COR-L47 (cell line): ENCODE results near the gene GKN2.
A peak's percentile ranks its signal among the peaks of the same experiment; 100 is the strongest.
"Not testable (repeated sequence)": the region's sequence is repeated elsewhere in the genome, so short reads cannot be mapped to it uniquely, and the experiment has no call there.

Source experiments
- DNase-seq: peaks from one replicate; lab custom pipeline; 2025; lab: John Stamatoyannopoulos, UW

The GKN2 gene

DNA sequence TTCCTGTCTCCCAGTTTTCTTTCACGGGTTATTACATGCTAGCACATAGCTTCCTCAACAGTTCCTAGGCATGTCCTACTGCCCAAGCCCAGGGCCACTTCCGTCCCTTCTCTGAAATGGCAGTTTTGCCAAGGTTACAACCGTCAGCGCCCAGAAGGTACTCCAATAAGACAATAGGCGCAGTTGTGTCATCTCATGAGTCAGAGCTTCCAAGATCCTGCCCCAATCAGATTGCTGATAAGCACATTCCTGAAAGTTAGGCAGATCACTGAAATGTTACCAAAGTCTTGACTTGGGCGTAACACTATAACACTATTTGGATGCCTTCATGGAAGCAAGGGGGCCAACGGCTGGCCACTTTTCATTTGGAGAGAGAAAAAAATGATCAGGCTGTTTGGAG is 34.2 kb downstream of the GKN2 start:
- no peak for DNase-seq

- DNase-seq = no peak
These were observed 35.5 kb downstream of the GKN2 start for GRCh38 chr2:68917034-68917718.

- no peak for DNase-seq
These were observed 36.5 kb downstream of the GKN2 start for GRCh38 chr2:68916226-68916625.

- DNase-seq = no peak
These were observed 37.3 kb downstream of the GKN2 start for GRCh38 chr2:68915393-68915792.

DNA sequence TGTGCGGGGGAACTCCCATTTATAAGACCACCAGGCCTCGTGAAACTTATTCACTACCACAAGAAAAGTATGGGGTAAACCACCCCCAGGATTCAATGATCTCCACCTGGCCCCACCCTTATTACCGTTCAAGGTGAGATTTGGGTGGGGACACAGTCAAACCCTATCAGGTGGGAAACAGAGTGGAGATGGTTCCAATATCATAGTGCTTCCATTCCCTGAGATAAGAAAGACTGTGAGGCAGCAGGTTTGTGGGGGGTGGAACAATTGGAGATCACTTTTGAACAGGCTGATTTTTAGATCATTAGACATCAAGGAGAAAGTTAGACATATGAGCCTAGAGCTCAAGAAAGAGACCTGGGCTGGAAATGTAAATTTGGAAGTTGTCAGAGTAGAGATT is 39.3 kb downstream of the GKN2 start:
- no peak for DNase-seq

- no peak for DNase-seq
These were observed 40.0 kb downstream of the GKN2 start for GRCh38 chr2:68912732-68913131.

GRCh38 chr2:68912111-68912510 is 40.6 kb downstream of the GKN2 start:
- no peak for DNase-seq

- DNase-seq = no peak
These were observed 41.0 kb downstream of the GKN2 start for GRCh38 chr2:68911709-68912108.

- DNase-seq = no peak
These were observed 41.4 kb downstream of the GKN2 start for GRCh38 chr2:68911246-68911645.

DNA sequence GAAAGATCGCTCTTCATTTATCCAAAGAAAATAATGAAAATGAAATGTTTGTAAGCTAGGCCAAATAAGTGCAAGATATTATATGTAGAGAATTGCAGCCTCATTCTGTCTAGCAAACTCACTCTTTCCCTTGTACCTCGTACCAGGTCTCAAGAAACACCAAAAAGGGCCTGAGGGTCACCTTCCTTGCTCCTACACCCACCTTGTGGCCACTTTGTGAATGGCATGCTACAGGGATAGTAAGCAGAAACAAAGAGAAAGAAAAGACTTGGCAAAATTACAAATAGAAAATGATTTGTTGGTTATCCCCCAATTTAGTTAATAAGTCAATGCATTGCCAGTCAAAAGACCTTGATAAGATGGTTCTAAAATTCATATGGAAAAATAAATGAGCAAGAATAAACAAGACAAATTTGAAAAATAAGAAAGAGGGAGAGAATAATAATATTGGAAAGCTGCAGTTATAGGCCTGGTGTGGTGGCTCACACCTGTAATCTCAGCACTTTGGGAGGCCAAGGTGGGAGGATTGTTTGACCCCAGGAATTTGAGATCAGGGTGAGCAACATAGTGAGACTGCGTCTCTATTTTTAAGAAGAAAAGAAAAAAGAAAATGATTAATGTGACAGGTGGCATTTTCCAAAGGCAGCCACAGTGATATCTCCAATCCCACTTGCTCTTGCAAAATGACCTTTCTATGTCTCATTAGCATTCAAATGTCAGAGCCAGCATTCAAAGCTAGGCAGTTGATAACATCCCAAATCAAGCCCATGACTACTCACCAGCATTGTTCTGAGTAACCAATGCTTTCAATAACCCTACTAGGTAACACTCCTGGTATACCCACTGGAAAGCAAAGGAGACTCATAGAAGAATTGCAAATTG is 42.7 kb downstream of the GKN2 start:
- DNase-seq = peak; percentile 60

- peak; percentile 82 for DNase-seq
These were observed 44.2 kb downstream of the GKN2 start for GRCh38 chr2:68908392-68908970.

DNA sequence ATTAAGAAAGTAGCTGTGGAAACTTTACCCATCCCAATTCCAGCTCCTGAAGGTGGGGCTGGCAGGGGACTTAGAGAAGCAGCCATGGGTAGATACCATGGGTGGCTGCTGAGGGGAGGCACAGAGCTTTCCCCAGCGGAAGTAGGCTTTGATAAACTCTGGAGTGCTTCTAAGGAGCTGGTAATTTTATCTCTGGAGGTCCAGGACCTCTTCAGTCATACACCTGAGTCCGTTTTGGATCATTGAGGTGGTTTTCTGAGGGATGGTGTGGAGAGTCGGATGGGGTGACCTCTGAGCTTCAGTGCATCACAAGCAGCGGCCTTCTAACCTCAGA is 44.8 kb downstream of the GKN2 start:
- DNase-seq = no peak

GRCh38 chr2:68907232-68907919 is 45.3 kb downstream of the GKN2 start:
- no peak for DNase-seq

DNA sequence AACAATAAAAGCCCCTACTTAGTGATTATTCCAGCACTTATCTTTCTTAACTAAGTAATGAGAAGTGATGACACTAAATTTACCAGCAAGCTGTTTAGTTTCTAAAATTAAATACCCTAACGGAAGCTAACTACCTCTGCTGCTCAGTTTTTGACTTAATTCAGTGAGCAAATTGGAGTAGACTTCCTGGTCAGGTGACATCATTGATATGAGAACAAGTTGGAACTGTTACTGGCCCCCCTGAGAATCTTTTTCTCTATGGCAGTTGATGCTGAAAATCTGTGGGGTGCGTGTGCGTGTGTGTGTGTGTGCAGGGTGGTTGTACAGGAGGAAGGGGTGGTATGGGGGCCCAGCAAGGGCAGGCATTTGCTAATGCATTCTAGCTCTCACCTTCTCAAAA is 46.0 kb downstream of the GKN2 start:
- DNase-seq = no peak

GRCh38 chr2:68905116-68905515 is 47.6 kb downstream of the GKN2 start:
- no peak for DNase-seq

GRCh38 chr2:68901561-68901960 is 51.1 kb downstream of the GKN2 start:
- DNase-seq = no peak

- DNase-seq = no peak
These were observed 51.5 kb downstream of the GKN2 start for GRCh38 chr2:68901199-68901514.

DNA sequence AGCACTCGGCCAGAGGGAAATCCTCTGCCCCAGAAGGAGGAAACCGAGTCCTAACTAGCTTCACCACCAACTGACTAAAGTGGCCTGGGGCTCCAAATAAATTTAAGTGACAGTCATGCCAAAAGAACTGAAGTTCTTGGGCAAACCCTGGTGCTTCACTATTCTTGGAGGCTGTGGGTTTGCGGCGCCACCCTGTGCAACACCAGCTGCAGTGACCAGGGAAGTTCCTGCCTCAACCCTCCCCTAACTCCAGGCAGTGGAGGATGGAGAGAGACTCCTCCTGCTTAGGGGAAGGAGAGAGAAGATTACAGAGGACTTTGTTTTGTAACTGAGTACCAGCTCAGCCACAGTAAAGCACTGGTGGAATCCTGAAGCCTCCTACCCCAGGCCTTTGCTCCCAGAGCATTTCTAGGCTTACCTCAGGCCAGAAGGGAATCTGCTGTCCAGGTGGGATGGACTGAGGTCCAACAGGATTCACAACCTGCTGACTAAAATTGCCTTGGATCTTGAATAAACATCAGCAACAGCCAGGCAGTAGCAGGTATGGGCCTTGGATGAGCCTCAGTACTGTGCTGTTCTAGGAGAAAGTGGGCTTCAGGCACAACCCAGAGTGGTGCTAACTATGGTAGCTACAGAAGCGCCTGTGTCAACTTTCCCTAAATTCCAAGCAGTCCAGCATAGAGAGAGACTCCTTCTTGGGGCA is 52.0 kb downstream of the GKN2 start:
- DNase-seq = no peak

DNA sequence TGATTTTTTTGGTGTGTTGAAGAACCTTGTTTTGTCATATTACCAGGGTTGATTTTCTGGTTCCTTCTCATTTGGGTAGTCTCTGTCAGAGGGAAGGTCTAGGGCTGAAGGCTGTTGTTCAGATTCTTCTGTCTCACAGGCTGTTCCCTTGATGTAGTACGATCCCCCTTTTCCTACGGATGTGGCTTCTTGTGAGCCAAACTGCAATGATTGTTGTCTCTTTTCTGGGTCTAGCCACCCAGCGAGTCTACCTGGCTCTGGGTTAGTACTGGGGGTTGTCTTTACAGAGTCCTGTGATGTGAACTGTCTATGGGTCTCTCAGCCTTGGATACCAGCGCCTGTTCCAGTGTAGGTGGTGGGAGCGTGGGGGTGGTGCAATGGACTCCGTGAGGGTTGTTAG is 56.7 kb downstream of the GKN2 start:
- DNase-seq = not testable (repeated sequence)
